ENCODE data around the gene TBC1D8B. TPM values are rescaled to one million over a fixed set of nuclear protein-coding genes. Genes with fewer than 3 reads are reported as not detected.

The TBC1D8B gene
- total RNA-seq, 1 experiment from 2014 or later: 9.2 TPM

- ChIA-PET CTCF (interaction anchor here (1.4 kb wide), 1 partner anchor 376 kb away, joined by 5 read pairs; no protein-coding TSS in a partner anchor), POLR2A (no interaction called here), RAD21 (ENCODE audit: low non-redundant PET in 1 of 2, low total read pairs in 2 of 2, uncharacterized antibody in 2 of 2, unreplicated experiment in 2 of 2) (no interaction called here)
- Histone ChIP-seq H3K9ac (ENCODE audit: low read length) (no peak overlapping the region), H3K4me1 (ENCODE audit: control insufficient read depth in 1 of 2, insufficient read depth in 2 of 2, low read length in 2 of 2) (no peaks in the 10 kb centered on the region), H3K4me2 (ENCODE audit: low read length) (no peak overlapping the region), H3K4me3 (replicated peaks in 1 of 2; ENCODE audit: low read depth in 1 of 2, low read length in 2 of 2) (no peak overlapping the region), H3K9me3 (ENCODE audit: control insufficient read depth in 1 of 2, insufficient read depth in 1 of 2, low read depth in 1 of 2, low read length in 2 of 2) (no peaks in the 10 kb centered on the region), H2AFZ (ENCODE audit: low read depth, low read length, poor library complexity, severe bottlenecking) (no peak overlapping the region), H3K27me3 (ENCODE audit: insufficient read depth, low read length) (no peaks in the 10 kb centered on the region), H3K27ac (ENCODE audit: low read depth, low read length) (no peak overlapping the region), H3K79me2 (ENCODE audit: insufficient read depth, low read length) (no peaks in the 10 kb centered on the region), H3K9me2 (ENCODE audit: insufficient read depth) (no peaks in the 10 kb centered on the region), H3K36me3 (ENCODE audit: control insufficient read depth in 1 of 2, insufficient read depth in 2 of 2, low read length in 2 of 2) (no peaks in the 10 kb centered on the region), H4K20me1 (ENCODE audit: insufficient read depth) (no peaks in the 10 kb centered on the region)
- TF ChIP-seq JUND (IDR thresholded peaks at IDR 0.05) (no peak), REST (IDR thresholded peaks at IDR 0.05; ENCODE audit: low read depth) (no peak), FOSL1 (IDR thresholded peaks at IDR 0.05; ENCODE audit: low read depth) (no peak), ELF1 (IDR thresholded peaks at IDR 0.05; ENCODE audit: borderline replicate concordance, low read depth) (no peak), MAX (IDR thresholded peaks at IDR 0.05) (no peak), SRF (IDR thresholded peaks at IDR 0.05; ENCODE audit: low read depth) (no peak), CTCF (IDR thresholded peaks at IDR 0.05 in 2 of 3, conservative IDR thresholded peaks at IDR 0.05 in 1 of 3; ENCODE audit: borderline replicate concordance in 1 of 3, insufficient read depth in 1 of 3, low read depth in 2 of 3, low read length in 2 of 3) (peak; percentile 19 to 34 (median 33); a peak in 3 of 6 replicates), POLR2AphosphoS5 (IDR thresholded peaks at IDR 0.05; ENCODE audit: low read depth, low read length) (no peak), EZH2phosphoT487 (IDR thresholded peaks at IDR 0.05; ENCODE audit: borderline replicate concordance) (no peak), ZFX (IDR thresholded peaks at IDR 0.05) (no peak), POLR2A (IDR thresholded peaks at IDR 0.05; ENCODE audit: borderline replicate concordance, extremely low read depth, insufficient read depth, insufficient read length) (no peak), RAD21 (IDR thresholded peaks at IDR 0.05; ENCODE audit: low read depth) (peak; percentile 50), EZH2 (IDR thresholded peaks at IDR 0.05) (no peak), ZBTB33 (IDR thresholded peaks at IDR 0.05; ENCODE audit: extremely low read depth, insufficient replicate concordance, low read length) (no peak), YY1 (IDR thresholded peaks at IDR 0.05; ENCODE audit: extremely low read depth, insufficient replicate concordance, low read depth, low read length) (no peak), ATF3 (IDR thresholded peaks at IDR 0.05) (no peak)
- BruUV-seq (replicated peaks): no TSS peak
- no peak for ATAC-seq
- intact Hi-C loops (cut with micrococcal nuclease): loop anchor here (1.0 to 2.0 kb wide), 2 partner anchors 310 to 377 kb away; no protein-coding TSS in a partner anchor
- DNase-seq (ENCODE audit: low read depth, low spot score): no peak
Measured at GRCh38 chrX:106791495-106791894, 11.0 kb upstream of the TBC1D8B start.

All from HCT116 (cell line).